Glomerular visceral epithelial cell (primary cell): Measurements from ENCODE around the gene SCG5.

ENCODE experiments used
- DNase-seq: peaks from one replicate; pipeline ENCODE4 v3.0.0-alpha.2; 2016; ENCODE audit errors: extremely low spot score

The SCG5 gene

GRCh38 chr15:32691689-32692038 lies 50.2 kb downstream of the SCG5 start:
- no peak for DNase-seq

- no peak for DNase-seq
Measured at GRCh38 chr15:32692286-32692685, 50.8 kb downstream of the SCG5 start.

- no peak for DNase-seq
Measured at GRCh38 chr15:32694222-32694983, 52.9 kb downstream of the SCG5 start.

GRCh38 chr15:32698773-32699390 lies 57.4 kb downstream of the SCG5 start:
- no peak for DNase-seq

GRCh38 chr15:32700501-32701150 lies 59.1 kb downstream of the SCG5 start:
- no peak for DNase-seq

GRCh38 chr15:32701863-32702262 lies 60.4 kb downstream of the SCG5 start:
- DNase-seq: no peak

- no peak for DNase-seq
Measured at GRCh38 chr15:32704395-32704981, 63.0 kb downstream of the SCG5 start.

GRCh38 chr15:32705446-32705845 lies 63.9 kb downstream of the SCG5 start:
- no peak for DNase-seq

GRCh38 chr15:32706704-32707103 lies 65.2 kb downstream of the SCG5 start:
- peak; percentile 53 for DNase-seq

GRCh38 chr15:32707436-32707835 lies 65.9 kb downstream of the SCG5 start:
- DNase-seq: no peak

- DNase-seq: no peak
Measured at GRCh38 chr15:32709295-32710033, 68.0 kb downstream of the SCG5 start.

GRCh38 chr15:32715276-32715675 lies 73.8 kb downstream of the SCG5 start:
- peak; percentile 83 for DNase-seq

GRCh38 chr15:32716216-32716914 lies 74.9 kb downstream of the SCG5 start:
- DNase-seq: peak; percentile 67

- DNase-seq: no peak
Measured at GRCh38 chr15:32716915-32717425, 75.5 kb downstream of the SCG5 start.

GRCh38 chr15:32717426-32718226 lies 76.1 kb downstream of the SCG5 start, which contains the start of gene GREM1:
Gene GREM1 (plus strand): TSS chr15:32718004. CDS start chr15:32730691, 12,687 bp downstream.
- DNase-seq: peak; percentile 90

- DNase-seq: peak; percentile 51
Measured at GRCh38 chr15:32718227-32718820, 76.8 kb downstream of the SCG5 start.

GRCh38 chr15:32718821-32719716 lies 77.6 kb downstream of the SCG5 start:
- no peak for DNase-seq

GRCh38 chr15:32721596-32721995 lies 80.1 kb downstream of the SCG5 start:
- DNase-seq: peak; percentile 80

- no peak for DNase-seq
Measured at GRCh38 chr15:32722136-32722535, 80.6 kb downstream of the SCG5 start.
